Mesothelial cell of epicardium (in vitro differentiated cells): ENCODE measurements around the gene FBN3. TPM values are rescaled to one million over a fixed set of nuclear protein-coding genes. Genes with fewer than 3 reads are reported as not detected.
A peak's percentile ranks its signal among the peaks of the same experiment; 100 is the strongest.
"Not testable (repeated sequence)": the region's sequence is repeated elsewhere in the genome, so short reads cannot be mapped to it uniquely, and the experiment has no call there.

Source experiments
- DNase-seq, 2 experiments: peaks; one replicate each; pipeline ENCODE4 v3.0.0; 2021; ENCODE audit warnings: low spot score in 2 of 2; ENCODE audit not compliant: unreplicated experiment in 2 of 2
- H3K27ac Mint-ChIP-seq: 2 replicates; pipeline ENCODE4 v1.8.0; 2021; ENCODE audit warnings: mixed read lengths
- H3K27me3 Mint-ChIP-seq: 2 replicates; pipeline ENCODE4 v1.8.0; 2021; ENCODE audit warnings: low read depth, mixed read lengths
- H3K36me3 Mint-ChIP-seq: 2 replicates; pipeline ENCODE4 v1.8.0; 2021; ENCODE audit warnings: mixed read lengths
- H3K4me1 Mint-ChIP-seq: 2 replicates; pipeline ENCODE4 v1.8.0; 2021; ENCODE audit warnings: mixed read lengths
- H3K4me3 Mint-ChIP-seq: 2 replicates; pipeline ENCODE4 v1.8.0; 2021; ENCODE audit warnings: mild to moderate bottlenecking, moderate library complexity, mixed read lengths
- H3K9me3 Mint-ChIP-seq: 2 replicates; pipeline ENCODE4 v1.8.0; 2021; ENCODE audit warnings: mixed read lengths
- total RNA-seq: library from RNA; stranded (reverse); gene quantifications from 3 replicates; pipeline ENCODE4 v1.2.1, GENCODE V29; 2021
- TF ChIP-seq, protein P1 (sequence below): fragments of 200-600 bp; sonication (generic); IDR thresholded peaks from one replicate; pipeline ENCODE4 v1.5.0; 2021; ENCODE audit warnings: antibody characterized with exemption; ENCODE audit not compliant: unreplicated experiment

Gene FBN3
- total RNA-seq, 1 donor from 2014 or later, result 120 TPM

- DNase-seq, result no peak
Measured at GRCh38 chr19:8163759-8164158, 14.4 kb upstream of the FBN3 start.

DNA sequence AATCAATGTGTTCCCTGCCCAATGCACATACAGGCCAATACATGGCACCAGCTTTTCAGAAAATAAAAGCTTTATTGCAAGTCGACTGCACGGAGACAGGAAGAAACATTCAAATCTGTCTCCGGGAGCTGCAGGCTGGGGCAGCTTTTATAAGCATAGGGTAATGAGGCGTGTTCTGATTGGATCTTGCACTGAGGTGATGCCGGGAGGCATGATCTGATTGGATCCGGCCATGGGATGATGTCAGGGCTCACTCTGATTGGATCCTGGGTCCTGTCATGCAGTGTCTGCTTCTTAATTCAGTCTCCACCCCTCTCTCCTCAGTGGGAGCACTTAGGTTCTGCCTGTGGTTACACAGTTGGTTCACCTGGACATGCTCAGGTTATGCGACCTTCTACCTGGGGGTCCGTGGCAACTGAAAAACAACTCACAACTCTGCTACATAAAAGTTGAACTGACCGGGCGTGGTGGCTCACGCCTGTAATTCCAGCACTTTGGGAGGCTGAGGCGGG is 11.8 kb upstream of the FBN3 start:
- no peak for DNase-seq
- peaks cover 11% of the 10 kb centered on the region for H3K4me1 Mint-ChIP-seq
- H3K36me3 Mint-ChIP-seq, result no peaks in the 10 kb centered on the region
- peaks cover 2% of the 10 kb centered on the region for H3K27me3 Mint-ChIP-seq
- TF ChIP-seq, protein P1, sequence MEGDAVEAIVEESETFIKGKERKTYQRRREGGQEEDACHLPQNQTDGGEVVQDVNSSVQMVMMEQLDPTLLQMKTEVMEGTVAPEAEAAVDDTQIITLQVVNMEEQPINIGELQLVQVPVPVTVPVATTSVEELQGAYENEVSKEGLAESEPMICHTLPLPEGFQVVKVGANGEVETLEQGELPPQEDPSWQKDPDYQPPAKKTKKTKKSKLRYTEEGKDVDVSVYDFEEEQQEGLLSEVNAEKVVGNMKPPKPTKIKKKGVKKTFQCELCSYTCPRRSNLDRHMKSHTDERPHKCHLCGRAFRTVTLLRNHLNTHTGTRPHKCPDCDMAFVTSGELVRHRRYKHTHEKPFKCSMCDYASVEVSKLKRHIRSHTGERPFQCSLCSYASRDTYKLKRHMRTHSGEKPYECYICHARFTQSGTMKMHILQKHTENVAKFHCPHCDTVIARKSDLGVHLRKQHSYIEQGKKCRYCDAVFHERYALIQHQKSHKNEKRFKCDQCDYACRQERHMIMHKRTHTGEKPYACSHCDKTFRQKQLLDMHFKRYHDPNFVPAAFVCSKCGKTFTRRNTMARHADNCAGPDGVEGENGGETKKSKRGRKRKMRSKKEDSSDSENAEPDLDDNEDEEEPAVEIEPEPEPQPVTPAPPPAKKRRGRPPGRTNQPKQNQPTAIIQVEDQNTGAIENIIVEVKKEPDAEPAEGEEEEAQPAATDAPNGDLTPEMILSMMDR, result no peak
- H3K4me3 Mint-ChIP-seq, result no peak overlapping the region
- H3K9me3 Mint-ChIP-seq, result no peaks in the 10 kb centered on the region
- H3K27ac Mint-ChIP-seq, result no peak overlapping the region

More at GRCh38 chr19:8163759-8164158, 14.4 kb upstream of the FBN3 start:
- Mint-ChIP-seq H3K27me3 (no peaks in the 10 kb centered on the region), H3K9me3 (no peaks in the 10 kb centered on the region), H3K27ac (peak overlapping the region; percentile 85), H3K4me3 (no peak overlapping the region), H3K4me1 (peaks cover 11% of the 10 kb centered on the region), H3K36me3 (no peaks in the 10 kb centered on the region)
- TF ChIP-seq, protein P1, result no peak

DNA sequence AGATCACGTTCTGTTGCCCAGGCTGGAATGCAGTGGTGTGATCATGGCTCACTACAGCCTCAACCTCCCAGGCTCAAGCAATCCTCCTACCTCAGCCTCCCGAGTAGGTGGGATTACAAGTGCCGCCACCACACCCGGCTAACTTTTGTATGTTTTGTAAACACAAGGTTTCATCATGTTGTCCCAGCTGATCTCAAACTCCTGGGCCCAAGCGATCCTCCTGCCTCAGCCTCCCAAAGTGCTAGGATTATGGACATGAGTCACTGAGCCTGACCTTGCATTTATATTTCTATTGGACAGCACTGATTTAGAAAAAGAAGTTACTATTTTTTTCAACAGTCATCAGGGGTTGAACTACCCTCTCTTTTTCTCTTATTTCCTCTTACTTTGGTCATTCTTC is 9.9 kb upstream of the FBN3 start:
- H3K4me1 Mint-ChIP-seq, result peaks cover 17% of the 10 kb centered on the region
- H3K4me3 Mint-ChIP-seq, H3K9me3 Mint-ChIP-seq, H3K36me3 Mint-ChIP-seq, H3K27ac Mint-ChIP-seq, DNase-seq, H3K27me3 Mint-ChIP-seq: not testable (repeated sequence)

GRCh38 chr19:8158411-8159074 is 9.2 kb upstream of the FBN3 start:
- Mint-ChIP-seq H3K4me1 (peaks cover 12% of the 10 kb centered on the region), H3K36me3 (no peaks in the 10 kb centered on the region), H3K27me3 (peaks cover 2% of the 10 kb centered on the region), H3K9me3 (no peaks in the 10 kb centered on the region), H3K27ac (peak overlapping the region; percentile 64), H3K4me3 (no peak overlapping the region)
- DNase-seq, result no peak
- TF ChIP-seq, protein P1, result peak; percentile 48

DNA sequence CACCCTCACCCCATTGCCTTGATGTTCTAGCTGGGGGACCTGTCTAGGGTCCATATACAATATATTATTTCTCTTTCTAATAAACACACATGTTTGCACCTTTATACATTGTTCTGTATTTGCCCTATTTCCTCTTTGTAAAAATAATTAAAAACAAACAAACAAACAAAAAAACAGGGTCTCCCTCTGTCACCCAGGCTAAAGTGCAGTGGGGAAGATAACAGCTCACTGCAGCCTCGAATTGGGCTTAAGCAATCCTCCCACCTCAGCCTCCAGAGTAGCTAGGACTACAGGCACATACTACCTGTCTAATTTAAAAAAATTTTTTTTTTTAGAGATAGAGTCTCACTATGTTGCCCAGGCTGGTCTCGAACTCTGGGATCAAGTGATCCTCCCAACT is 5.9 kb upstream of the FBN3 start:
- Mint-ChIP-seq H3K27me3 (peaks cover 2% of the 10 kb centered on the region), H3K27ac (no peak overlapping the region), H3K4me1 (peaks cover 18% of the 10 kb centered on the region), H3K4me3 (no peak overlapping the region), H3K36me3 (no peaks in the 10 kb centered on the region), H3K9me3 (no peaks in the 10 kb centered on the region)
- DNase-seq, result no peak
- TF ChIP-seq, protein P1, result no peak

- H3K27me3 Mint-ChIP-seq, H3K4me3 Mint-ChIP-seq, H3K27ac Mint-ChIP-seq, DNase-seq, H3K36me3 Mint-ChIP-seq, H3K9me3 Mint-ChIP-seq: not testable (repeated sequence)
- H3K4me1 Mint-ChIP-seq, result peaks cover 26% of the 10 kb centered on the region
Measured at GRCh38 chr19:8154014-8154413, 4.6 kb upstream of the FBN3 start.

DNA sequence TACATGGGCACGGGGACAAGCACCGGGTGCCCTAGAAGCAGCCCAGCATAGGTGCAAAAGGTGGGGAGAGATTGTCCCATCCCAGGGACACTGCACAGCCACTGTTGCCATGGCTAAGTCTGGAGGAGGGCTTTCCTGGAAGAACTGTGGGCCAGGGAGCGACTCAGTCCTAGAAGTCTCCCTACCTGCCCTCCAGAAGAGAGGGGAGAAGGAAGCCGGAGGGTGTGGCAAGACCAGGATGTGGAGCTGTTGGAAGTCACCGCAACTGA is 2.3 kb upstream of the FBN3 start:
- peaks cover 42% of the 10 kb centered on the region for H3K4me1 Mint-ChIP-seq
- no peaks in the 10 kb centered on the region for H3K27me3 Mint-ChIP-seq
- H3K27ac Mint-ChIP-seq, result no peak overlapping the region
- DNase-seq, result no peak
- no peak overlapping the region for H3K4me3 Mint-ChIP-seq
- TF ChIP-seq, protein P1, result no peak
- H3K9me3 Mint-ChIP-seq, result no peaks in the 10 kb centered on the region
- H3K36me3 Mint-ChIP-seq, result no peaks in the 10 kb centered on the region
